HepG2 (cell line): ENCODE results near the gene GPX2. TPM values are rescaled to one million over a fixed set of nuclear protein-coding genes. Genes with fewer than 3 reads are reported as not detected.
A peak's percentile ranks its signal among the peaks of the same experiment; 100 is the strongest.

Experiments
- CHD2 ChIP-seq: IDR thresholded peaks from 2 replicates; pipeline ENCODE4 v1.6.1; 2011; ENCODE audit warnings: low read depth, low read length, improper control_type of control experiment
- DRAP1 ChIP-seq: IDR thresholded peaks from 2 replicates; pipeline ENCODE4 v1.6.1; 2016; ENCODE audit warnings: missing genetic modification reagents, missing compliant biosample characterization
- KMT2B ChIP-seq: IDR thresholded peaks from 2 replicates; pipeline ENCODE4 v1.6.1; 2016; ENCODE audit warnings: missing genetic modification reagents, missing compliant biosample characterization
- MAFK ChIP-seq, 2 experiments: IDR thresholded peaks in 1 of 2; conservative IDR thresholded peaks in 1 of 2; 2 replicates each; pipeline ENCODE4 v1.6.1; 2011; ENCODE audit warnings: improper control_type of control experiment in 2 of 2, low read length in 2 of 2
- MAX ChIP-seq: IDR thresholded peaks from 2 replicates; pipeline ENCODE4 v1.6.1; 2012; ENCODE audit warnings: inconsistent platforms
- NFE2L2 ChIP-seq: fragments of 150-350 bp; IDR thresholded peaks from 2 replicates; pipeline ENCODE4 v1.6.1; 2014; ENCODE audit warnings: low read length
- NR2F6 ChIP-seq, 2 experiments: IDR thresholded peaks; 2 replicates each; pipeline ENCODE4 v1.6.1; 2016; ENCODE audit warnings: antibody characterized with exemption in 1 of 2, mild to moderate bottlenecking in 1 of 2
- PREB ChIP-seq: sonication (generic); formaldehyde crosslinking; IDR thresholded peaks from 2 replicates; pipeline ENCODE4 v1.4.0; 2020; ENCODE audit warnings: missing genetic modification reagents
- SOX6 ChIP-seq, 2 experiments: fragments of 450-650 bp in 1 of 2; sonication (generic) in 1 of 2; formaldehyde crosslinking in 1 of 2; IDR thresholded peaks; 2 replicates each; pipeline versions ENCODE4 v1.4.0 to v1.6.1; 2017 to 2020; ENCODE audit warnings: antibody characterized with exemption in 1 of 2, mild to moderate bottlenecking in 1 of 2, missing genetic modification reagents in 1 of 2
- TAF15 ChIP-seq: fragments of 200-400 bp; formaldehyde crosslinking; IDR thresholded peaks from one replicate; pipeline ENCODE4 v1.6.1; 2018; ENCODE audit warnings: mild to moderate bottlenecking, low read depth, low read length; ENCODE audit not compliant: poor library complexity, severe bottlenecking
- ZBTB46 ChIP-seq: sonication (generic); formaldehyde crosslinking; IDR thresholded peaks from 2 replicates; pipeline ENCODE4 v1.4.0; 2020; ENCODE audit warnings: mild to moderate bottlenecking, missing genetic modification reagents, borderline replicate concordance
- ZNF672 ChIP-seq: sonication (generic); formaldehyde crosslinking; IDR thresholded peaks from 2 replicates; pipeline ENCODE4 v1.8.1; 2022; ENCODE audit warnings: missing genetic modification reagents
- ZNF83 ChIP-seq: sonication (generic); formaldehyde crosslinking; IDR thresholded peaks from 2 replicates; pipeline ENCODE4 v1.4.0; 2020; ENCODE audit warnings: missing genetic modification reagents, mild to moderate bottlenecking, borderline replicate concordance
- polyA plus RNA-seq, 8 experiments: library from polyadenylated mRNA; depleted of rRNA in 3 of 8; stranded (reverse) in 7 of 8; unstranded in 1 of 8; fragments of >200 nt; fragmentation: Illumina TruSeq in 4 of 8; extraction: Trizol in 4 of 8; gene quantifications; 2 replicates each; pipeline versions ENCODE4 v1.2.1 to v1.2.3, GENCODE V29; 2011 to 2016; ENCODE audit warnings: low read depth in 4 of 8, missing spikeins in 1 of 8, mixed read lengths in 1 of 8; ENCODE audit not compliant: insufficient read depth in 1 of 8
- total RNA-seq, 5 experiments: library from RNA; depleted of rRNA; stranded (reverse); fragments of >200 nt; fragmentation: Illumina TruSeq; extraction: Trizol; gene quantifications; 2 replicates each; pipeline ENCODE4 v1.2.3, GENCODE V29; 2016; ENCODE audit warnings: low read depth in 1 of 5

GPX2 gene
- total and polyA plus RNA-seq, 2 of the 13 experiments (the other 11 are each of a cell fraction or from before 2014, with no cell fraction given), result 526 to 674 TPM

- no peak for TF ChIP-seq SOX6 (IDR thresholded peaks at IDR 0.05)
- peak; percentile 81 for TF ChIP-seq SOX6 (CRISPR knock-in tag; IDR thresholded peaks at IDR 0.05)
- no peak for TF ChIP-seq ZBTB46
- TF ChIP-seq NFE2L2, result no peak
- no peak for TF ChIP-seq PREB (CRISPR knock-in tag)
- TF ChIP-seq DRAP1 (CRISPR knock-in tag), result peak; percentile 52; the same call in 1 of the 2 replicates
- TF ChIP-seq ZNF672 (CRISPR knock-in tag), result no peak
- no peak; a peak in 1 of 4 replicates for TF ChIP-seq MAFK (conservative IDR thresholded peaks at IDR 0.05 in 1 of 2, IDR thresholded peaks at IDR 0.05 in 1 of 2; ENCODE audit: low read length in 2 of 2)
- TF ChIP-seq NR2F6 (IDR thresholded peaks at IDR 0.05), result 0 out of 2 replicates have a peak, but pooled peaks have one; percentile 8
- peak; percentile 32; the same call in 1 of the 2 replicates for TF ChIP-seq NR2F6 (CRISPR knock-in tag; IDR thresholded peaks at IDR 0.05)
- peak; percentile 90 for TF ChIP-seq ZNF83 (CRISPR knock-in tag)
- peak; percentile 86 for TF ChIP-seq MAX
- TF ChIP-seq TAF15, result no peak
- TF ChIP-seq CHD2, result no peak
- TF ChIP-seq KMT2B, result peak; percentile 88
These were observed 44.3 kb upstream of the GPX2 start, which contains the start of gene FNTB (continued) for GRCh38 chr14:64986648-64987437.
